Left ventricle myocardium inferior (tissue), 1 donor: ENCODE results near the gene MELTF. TPM values are rescaled to one million over a fixed set of nuclear protein-coding genes. Genes with fewer than 3 reads are reported as not detected.

ENCODE experiments used
- DNase-seq: peaks from one replicate; pipeline ENCODE4 v3.0.0-alpha.2; 2020
- H3K27ac ChIP-seq: fragments of 200-600 bp; replicated peaks from 2 replicates; pipeline ENCODE4 v1.8.0; 2021
- H3K27me3 ChIP-seq: fragments of 200-600 bp; 2 replicates; pipeline ENCODE4 v1.8.0; 2021; ENCODE audit warnings: low read depth
- H3K36me3 ChIP-seq: fragments of 200-600 bp; 2 replicates; pipeline ENCODE4 v1.8.0; 2021
- H3K4me1 ChIP-seq: fragments of 200-600 bp; 2 replicates; pipeline ENCODE4 v1.8.0; 2021
- H3K4me3 ChIP-seq: fragments of 200-600 bp; 2 replicates; pipeline ENCODE4 v1.8.0; 2021; ENCODE audit warnings: mild to moderate bottlenecking, moderate library complexity
- H3K9me3 ChIP-seq: fragments of 200-600 bp; replicated peaks from 2 replicates; pipeline ENCODE4 v1.8.0; 2021
- CTCF ChIP-seq: fragments of 200-600 bp; IDR thresholded peaks from 2 replicates; pipeline ENCODE4 v1.8.0; 2021; ENCODE audit warnings: antibody characterized with exemption, mild to moderate bottlenecking, borderline replicate concordance
- intact Hi-C: fragments of 100-400 bp; cut with micrococcal nuclease; formaldehyde crosslinking; loops from one replicate; pipeline ENCODE4 v1.11.0; 2022
- total RNA-seq: library from RNA; stranded (reverse); fragmentation: NEBNext Ultra II Directional; extraction: Animal tissue kit (Norgen Biotek cat#: 25700); gene quantifications from one replicate; pipeline ENCODE4 v1.2.1, GENCODE V29; 2021
- donor health status: DM: no; HTN: yes; CAD: no; lungs with severe emphysema.

The MELTF gene
- total RNA-seq, 1 donor from 2014 or later: 9.6 TPM

GRCh38 chr3:196965112-196965803 is 64.4 kb downstream of the MELTF start:
- Histone ChIP-seq H3K27ac (no peak overlapping the region), H3K27me3 (no peaks in the 10 kb centered on the region), H3K9me3 (no peaks in the 10 kb centered on the region), H3K36me3 (no peaks in the 10 kb centered on the region), H3K4me3 (no peak overlapping the region), H3K4me1 (peaks cover 23% of the 10 kb centered on the region)
- DNase-seq: no peak
- intact Hi-C loops: loop anchor here (10.0 kb wide), 1 partner anchor 130 kb away; no protein-coding TSS in a partner anchor
- no peak for TF ChIP-seq CTCF

GRCh38 chr3:196963631-196963953 is 66.0 kb downstream of the MELTF start:
- Histone ChIP-seq H3K36me3 (no peaks in the 10 kb centered on the region), H3K27me3 (no peaks in the 10 kb centered on the region), H3K9me3 (no peaks in the 10 kb centered on the region), H3K4me1 (peaks cover 14% of the 10 kb centered on the region), H3K27ac (no peak overlapping the region), H3K4me3 (no peak overlapping the region)
- no peak for DNase-seq
- TF ChIP-seq CTCF: no peak
- intact Hi-C loops: loop anchor here (10.0 kb wide), 1 partner anchor 129 kb away; no protein-coding TSS in a partner anchor

DNA sequence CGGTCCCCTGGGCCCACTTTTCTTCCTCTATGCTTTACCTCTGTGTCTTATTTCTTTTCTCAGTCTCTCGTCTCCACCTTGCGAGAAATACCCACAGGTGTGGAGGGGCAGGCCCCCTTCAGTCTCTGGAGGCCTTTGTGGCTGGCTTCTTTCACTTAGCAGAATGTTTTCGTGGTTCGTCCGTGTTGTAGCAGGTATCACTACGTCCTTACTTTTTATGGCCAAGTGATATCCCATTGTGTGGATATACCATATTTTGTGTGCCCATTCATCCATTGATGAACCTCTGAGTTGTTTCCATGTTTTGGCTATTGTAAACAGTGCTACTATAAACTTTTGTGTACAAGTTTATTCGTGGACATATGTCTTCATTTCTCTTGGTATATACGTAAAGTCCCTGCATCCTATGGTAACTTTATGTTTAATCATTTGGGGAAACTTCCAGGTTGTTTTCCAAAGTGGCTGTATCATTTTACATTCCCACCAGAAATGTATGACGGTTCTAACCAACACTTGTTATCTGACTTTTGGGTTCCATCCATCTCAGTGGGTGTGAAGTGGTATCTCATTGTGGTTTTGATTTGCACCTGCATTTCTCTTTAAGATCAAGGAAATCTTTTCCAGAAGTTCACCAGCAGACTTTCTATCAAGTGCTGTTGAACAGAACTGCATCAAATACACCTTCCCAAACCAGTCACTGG is 66.5 kb downstream of the MELTF start:
- no peak for DNase-seq
- TF ChIP-seq CTCF: no peak
- H3K27ac ChIP-seq: no peak overlapping the region
- H3K27me3 ChIP-seq: no peaks in the 10 kb centered on the region
- intact Hi-C loops: loop anchor here (10.0 kb wide), 1 partner anchor 128 kb away; no protein-coding TSS in a partner anchor
- no peak overlapping the region for H3K4me3 ChIP-seq
- no peaks in the 10 kb centered on the region for H3K36me3 ChIP-seq
- H3K9me3 ChIP-seq: no peaks in the 10 kb centered on the region
- H3K4me1 ChIP-seq: peaks cover 9% of the 10 kb centered on the region

- H3K27me3 ChIP-seq: no peaks in the 10 kb centered on the region
- TF ChIP-seq CTCF: no peak
- H3K4me3 ChIP-seq: no peak overlapping the region
- H3K9me3 ChIP-seq: no peaks in the 10 kb centered on the region
- no peak for DNase-seq
- no peaks in the 10 kb centered on the region for H3K36me3 ChIP-seq
- H3K4me1 ChIP-seq: peaks cover 2% of the 10 kb centered on the region
- H3K27ac ChIP-seq: no peak overlapping the region
- intact Hi-C loops: loop anchor here (10.0 kb wide), 1 partner anchor 128 kb away; no protein-coding TSS in a partner anchor
Measured at GRCh38 chr3:196962108-196962929, 67.3 kb downstream of the MELTF start.

GRCh38 chr3:196954832-196955231 is 74.8 kb downstream of the MELTF start:
- H3K36me3 ChIP-seq: peaks cover 17% of the 10 kb centered on the region
- H3K4me1 ChIP-seq: no peaks in the 10 kb centered on the region
- intact Hi-C loops: no loop called here
- TF ChIP-seq CTCF: no peak
- no peaks in the 10 kb centered on the region for H3K9me3 ChIP-seq
- no peaks in the 10 kb centered on the region for H3K27me3 ChIP-seq
- no peak overlapping the region for H3K27ac ChIP-seq
- no peak for DNase-seq
- H3K4me3 ChIP-seq: no peak overlapping the region
